Head of caudate nucleus (tissue), 42 donors: Measurements from ENCODE around the gene MLLT1.

Experiments used
- DNase-seq, 42 donors: peaks; one replicate each; pipeline versions ENCODE4 v3.0.0 to v3.0.0-alpha.2; 2020 to 2021; ENCODE audit warnings: mixed read lengths in 7 of 42
- intact Hi-C: fragments of 100-400 bp; cut with DNase I; formaldehyde crosslinking; loops from one replicate; pipeline ENCODE4 v1.15.0; 2022

Gene MLLT1

DNA sequence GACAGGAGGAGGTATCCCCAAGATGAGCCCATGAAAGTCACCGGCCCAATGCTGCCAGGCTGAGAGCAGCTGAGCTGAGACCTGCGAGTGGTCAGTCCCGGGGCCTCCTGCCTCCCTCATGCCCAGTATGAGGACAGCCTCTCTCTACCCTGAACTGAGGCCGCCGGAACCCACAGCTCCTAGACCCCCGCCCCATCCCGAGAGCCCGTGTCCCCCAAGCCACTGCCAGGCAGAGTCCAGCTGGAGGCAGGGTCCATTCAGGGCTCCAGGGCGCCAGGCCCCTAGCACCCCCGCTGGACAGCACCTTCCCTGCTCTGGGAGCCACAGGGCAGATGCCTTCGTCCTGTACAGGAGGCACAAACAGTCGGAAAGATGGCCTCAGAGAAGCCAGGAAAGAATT lies 38.7 kb downstream of the MLLT1 start:
- intact Hi-C loops: loop anchor here (5.0 kb wide), 1 partner anchor 36 kb away; the partner anchor contains the start of gene MLLT1
- DNase-seq: peak in 1 of 42 donors; percentile 13

DNA sequence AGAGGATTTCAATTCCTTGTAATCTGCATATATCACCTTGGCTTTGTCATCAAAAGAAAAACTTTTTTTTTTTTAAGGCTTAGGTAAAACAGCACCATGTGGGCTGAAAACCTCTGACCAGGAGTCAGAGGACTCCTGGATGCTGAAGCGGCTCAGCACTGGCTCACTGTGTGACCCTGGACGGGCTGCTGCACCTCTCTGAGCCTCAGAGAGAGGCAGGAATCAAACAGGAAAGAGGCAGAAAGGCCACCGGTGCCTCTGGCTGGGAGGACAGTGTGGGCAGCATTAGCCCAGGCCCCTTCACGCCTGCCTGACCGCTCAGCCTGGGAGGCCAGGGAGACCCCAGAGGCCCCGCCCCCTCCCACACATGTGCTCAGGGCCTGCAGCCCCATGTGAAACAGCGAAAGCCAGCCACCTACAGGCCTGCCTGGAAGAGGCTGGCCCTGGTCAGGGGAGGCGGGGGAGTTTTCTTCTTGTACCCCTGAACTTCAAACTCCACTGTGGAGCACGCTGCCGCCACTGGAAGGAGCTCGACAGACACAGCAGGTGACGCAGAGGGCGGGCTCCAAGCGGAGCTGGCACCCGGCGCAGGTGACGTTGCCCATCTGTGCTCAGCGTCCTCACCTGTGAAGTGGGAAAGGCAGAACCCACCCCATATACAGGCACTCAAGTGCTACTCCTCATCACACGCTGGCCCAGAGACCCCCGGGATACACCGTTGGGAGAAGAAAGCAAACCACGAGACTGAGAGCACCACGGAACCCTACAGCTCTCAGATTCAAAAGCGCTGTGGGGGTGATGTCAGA lies 39.7 kb downstream of the MLLT1 start:
- intact Hi-C loops: loop anchor here (5.0 kb wide), 1 partner anchor 37 kb away; the partner anchor contains the start of gene MLLT1
- peak in 36 of 42 donors; percentile 26 to 85 (median 64) for DNase-seq

DNA sequence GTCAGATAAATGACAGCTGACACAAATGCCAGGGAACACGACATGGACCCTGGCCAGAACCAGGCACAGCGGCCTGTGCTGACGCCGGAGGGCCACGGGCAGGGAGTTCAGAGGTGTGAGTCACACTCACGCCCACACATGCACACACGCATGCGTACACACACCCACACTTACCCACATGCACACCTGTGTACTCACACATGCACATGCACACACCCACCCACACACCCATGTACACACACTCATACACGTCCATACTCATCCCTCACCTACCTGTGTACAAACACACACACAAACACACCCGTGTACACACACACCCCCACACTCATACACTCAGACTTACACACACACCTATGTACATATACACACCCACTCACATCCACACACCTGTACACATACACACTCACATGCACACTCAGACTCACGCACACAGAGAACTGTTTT lies 40.4 kb downstream of the MLLT1 start:
- intact Hi-C loops: no loop called here
- DNase-seq: peak in 12 of 42 donors; percentile 26 to 64 (median 47)

DNA sequence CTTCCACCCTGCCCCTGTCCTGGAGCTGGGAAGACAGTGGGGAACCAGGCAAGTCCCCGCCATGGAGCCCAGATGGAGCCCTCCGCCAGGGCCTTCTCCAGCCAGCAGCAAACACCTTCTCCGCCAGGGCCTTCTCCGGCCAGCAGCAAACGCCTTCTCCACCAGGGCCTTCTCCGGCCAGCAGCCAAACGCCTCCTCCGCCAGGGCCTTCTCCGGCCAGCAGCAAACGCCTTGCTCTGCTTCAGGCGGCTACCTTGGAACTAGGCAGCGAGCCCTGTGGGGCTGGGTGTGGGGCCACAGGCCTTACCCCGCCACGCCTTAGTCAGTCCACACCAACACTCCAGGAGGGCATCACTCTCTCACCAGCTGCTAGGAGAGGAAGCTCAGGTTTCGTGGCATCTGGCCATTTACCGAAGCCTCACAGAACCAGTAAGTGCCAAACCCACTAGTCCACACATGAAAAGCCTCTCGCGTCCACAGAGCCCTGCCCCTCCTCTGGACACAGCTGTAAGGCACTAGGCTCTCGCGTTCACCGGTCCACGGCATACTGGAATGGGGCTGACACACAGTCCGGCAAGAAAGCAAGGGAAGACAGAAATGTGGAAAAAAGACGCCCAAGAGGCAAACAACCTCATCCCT lies 41.0 kb downstream of the MLLT1 start:
- intact Hi-C loops: no loop called here
- DNase-seq: peak in 9 of 42 donors; percentile 25 to 63 (median 43)

DNA sequence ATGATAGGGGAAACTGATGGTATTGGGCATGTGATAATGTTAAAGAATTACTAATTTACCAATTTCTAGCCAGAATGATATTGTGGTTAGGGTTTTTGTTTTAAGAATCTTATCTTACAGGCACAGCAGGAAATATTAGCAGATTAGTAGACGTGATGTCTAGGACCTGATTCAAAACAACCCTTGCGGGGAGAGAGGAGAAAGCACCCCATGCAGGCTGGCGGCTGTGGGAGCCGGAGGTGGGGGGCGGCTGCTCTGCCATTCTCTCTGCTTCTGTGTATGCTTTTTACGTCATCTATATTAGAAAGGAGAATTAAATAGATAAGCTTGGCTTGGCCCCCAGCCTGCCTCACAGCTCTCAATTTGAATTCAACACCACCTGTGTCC lies 41.5 kb downstream of the MLLT1 start:
- DNase-seq: peak in 18 of 42 donors; percentile 33 to 81 (median 58)
- intact Hi-C loops: no loop called here

DNA sequence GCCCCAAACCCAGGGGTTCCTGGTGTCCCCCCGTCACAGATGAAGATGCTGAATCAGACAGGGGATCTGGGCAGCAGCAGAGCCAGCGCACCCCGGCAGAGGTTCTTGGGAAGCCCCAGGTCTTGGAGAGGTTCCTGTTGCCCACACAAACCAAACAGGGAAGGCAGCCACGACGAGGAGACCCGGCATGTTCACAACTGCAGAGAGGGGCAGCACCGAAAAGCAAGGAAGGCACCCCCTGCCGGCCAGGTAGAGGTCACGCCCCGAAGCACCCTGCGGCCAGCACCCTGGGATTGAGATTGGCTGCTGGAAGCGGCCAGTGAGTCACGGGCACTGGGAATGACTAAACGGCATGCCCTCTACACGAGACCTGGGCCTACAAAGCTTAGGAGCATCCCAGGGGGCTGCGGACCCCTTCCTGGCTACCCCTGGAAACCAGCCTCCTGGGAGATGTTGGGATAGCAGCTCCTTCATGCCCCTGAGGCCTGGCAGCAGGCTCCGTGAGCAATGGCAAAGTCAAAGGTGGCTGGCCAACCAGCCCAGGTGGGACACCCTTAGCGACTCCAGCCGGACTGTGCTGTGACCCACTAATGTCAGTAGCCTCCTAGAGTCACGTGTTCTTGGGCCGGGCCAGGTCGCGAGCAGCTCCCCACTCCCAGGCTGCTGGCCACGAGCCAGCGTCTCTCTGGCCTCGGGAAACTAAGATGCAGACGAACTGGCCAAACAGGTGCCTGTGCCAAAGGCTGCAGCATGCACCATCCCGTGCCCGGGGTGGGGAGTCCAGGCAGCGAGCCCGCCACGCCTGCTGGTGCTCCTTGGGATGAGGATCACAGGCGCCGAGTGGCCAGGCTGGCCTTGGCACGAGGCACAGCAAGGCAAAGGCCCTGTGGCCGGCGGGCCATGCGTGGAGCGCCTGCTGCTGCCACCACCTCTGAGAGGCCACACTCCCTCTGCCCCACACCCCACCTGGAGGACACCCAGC lies 43.2 kb downstream of the MLLT1 start:
- DNase-seq: peak in 3 of 42 donors; percentile 4 to 25 (median 19)
- intact Hi-C loops: no loop called here

DNA sequence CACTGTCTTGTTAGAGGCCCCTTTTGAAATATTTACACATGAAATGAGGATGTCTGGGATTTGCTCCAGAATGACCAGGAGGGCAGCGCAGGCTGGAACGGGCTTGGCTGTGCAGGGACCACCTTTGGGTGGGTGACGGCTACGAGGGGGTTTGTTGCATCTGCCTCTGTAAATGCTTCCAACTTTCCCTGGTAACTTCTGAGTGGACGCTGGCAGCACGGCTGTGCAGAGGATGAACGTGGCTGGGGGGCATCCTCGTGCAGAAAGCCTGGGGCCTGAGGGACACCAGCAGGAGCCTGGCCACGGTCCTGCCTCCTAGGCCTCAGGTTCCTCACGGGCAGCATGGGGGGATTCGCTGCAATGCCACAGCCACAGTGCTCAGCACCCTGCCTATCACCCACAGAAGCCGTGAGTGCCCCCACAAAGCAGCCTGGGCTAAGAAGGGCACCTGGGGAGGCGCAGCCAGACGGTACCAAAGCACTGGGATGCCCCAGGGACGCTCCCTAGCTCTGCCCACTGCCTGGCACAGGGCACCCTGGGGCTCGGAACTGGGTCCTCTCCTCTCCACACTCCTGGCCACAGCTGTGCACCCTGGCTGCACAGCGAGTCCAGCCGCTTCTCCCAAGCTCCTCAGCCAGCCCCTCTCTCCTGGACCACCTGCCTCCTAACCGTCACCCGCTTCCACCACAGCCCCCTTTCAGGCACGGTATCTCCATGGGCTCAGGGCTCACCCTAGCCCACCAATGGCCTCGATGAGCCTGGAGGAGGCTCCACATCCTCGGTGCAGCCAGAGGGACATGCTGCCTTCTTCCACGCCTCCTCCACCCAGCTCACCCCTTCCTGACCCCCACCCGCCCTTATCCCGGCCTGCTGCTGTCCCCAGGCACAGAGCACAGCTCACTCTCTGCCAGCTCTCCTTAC lies 44.5 kb downstream of the MLLT1 start:
- peak in 1 of 42 donors; percentile 3 for DNase-seq
- intact Hi-C loops: no loop called here

DNA sequence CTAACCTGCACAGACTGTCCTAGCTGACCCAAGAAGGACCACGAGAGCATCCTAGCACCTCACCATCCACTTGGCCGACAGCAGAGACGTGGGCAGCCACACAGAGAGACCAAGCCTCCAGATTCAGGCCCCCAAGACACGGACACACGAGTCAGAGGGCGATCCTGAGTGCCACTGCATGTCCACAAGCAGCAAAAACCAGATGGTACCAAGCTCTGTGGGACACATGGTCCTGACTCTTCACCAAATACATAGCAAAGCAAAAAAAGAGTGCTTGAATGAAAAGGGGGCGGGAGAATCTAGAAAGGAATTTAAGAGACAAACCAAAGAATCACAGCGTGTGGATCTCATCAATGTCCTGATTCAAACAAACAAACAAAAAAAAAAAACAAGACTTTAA lies 45.2 kb downstream of the MLLT1 start:
- intact Hi-C loops: no loop called here
- DNase-seq: no peak

DNA sequence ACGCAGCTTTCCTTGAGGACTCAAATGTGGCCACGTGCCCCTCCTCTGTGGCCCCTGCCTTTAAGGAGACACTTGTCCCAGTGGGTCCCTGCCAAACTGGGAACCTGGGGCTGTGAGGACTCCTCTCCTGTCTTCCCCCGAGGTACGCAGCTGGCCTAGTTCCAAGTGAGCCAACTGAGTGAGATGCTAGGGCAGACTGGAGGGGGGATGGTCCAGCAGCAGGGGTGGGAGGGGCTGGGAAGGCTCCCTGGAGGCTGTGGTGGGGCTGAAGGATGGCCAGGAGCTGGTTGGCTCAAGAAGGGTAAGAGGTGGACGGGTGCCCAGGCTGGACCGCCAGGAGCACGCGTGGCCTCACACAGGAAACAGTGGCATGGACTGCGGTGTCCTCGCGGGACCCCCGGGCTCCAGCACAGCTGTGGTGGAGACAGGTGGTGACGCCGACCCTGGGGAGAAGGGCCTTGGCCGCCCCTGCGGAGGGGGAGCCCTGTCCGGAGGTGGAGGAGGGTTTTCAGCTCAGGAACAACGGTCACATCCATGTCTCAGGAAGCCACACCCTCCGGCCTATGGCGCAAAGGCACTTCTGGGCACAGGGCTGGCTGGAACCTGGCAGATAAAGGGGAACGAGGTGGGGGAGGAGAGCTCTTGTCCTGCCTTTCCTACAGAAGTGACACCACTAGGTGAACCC lies 45.8 kb downstream of the MLLT1 start:
- peak in 1 of 42 donors; percentile 4 for DNase-seq

DNA sequence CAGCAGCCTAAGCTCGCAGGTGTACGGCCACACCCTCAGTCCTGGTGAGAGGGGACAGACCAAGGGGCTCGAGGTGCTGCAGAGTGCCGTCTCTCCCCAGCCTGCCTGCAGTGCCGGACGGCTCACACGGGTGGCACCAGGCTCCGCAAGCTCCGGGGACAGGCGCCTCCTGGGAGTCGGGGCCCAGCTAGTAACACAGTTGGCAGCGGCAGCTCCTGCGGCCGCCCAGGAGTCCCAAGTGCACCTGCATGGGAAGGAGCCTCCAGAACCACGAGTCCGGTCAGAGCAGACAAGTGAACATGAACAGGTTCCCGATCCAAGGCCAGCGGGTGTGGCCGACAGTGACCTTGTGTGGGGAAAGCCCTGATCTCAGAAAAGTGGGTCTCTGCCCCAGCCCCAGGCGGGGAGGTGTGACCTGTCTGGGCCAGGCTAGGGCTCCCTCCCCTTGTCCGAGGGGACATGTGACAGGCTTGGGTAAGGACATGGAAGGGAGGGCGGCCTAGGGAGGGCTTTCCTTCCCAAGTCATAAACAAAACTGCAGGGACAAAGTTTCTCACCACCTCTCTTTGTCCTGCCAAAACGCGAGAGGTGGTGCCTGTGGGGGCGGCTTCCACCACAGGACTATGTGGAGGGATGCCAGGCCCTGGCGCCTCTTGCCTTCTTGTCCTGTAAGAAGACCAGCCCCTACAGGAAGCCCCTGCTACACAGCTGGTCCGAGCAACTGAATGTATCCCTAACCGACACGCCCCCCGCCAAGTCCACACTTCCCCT lies 46.5 kb downstream of the MLLT1 start:
- no peak for DNase-seq

More for the DNA sequence above, 45.8 kb downstream of the MLLT1 start:
- intact Hi-C loops: no loop called here

DNA sequence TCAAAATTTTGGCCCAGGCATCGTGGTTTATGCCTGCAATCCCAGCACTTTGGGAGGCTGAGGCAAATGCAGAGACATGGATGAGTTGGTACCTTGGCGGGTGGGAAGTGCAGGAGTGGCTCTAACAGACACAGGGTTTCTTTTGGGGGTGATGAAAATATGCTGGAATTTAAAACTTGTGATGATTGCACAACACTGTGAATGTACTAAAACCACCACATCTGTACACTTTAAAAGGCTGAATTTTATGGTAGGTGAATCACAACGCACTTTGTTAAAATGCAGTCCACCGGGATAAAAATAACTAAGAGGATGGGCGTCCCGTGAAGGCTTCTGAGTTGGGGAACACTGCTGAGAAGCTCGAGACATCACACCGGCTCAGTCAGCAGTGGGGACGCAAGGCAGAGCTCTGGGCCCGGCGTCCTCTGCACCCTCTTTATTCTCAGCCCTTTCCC lies 47.1 kb downstream of the MLLT1 start:
- intact Hi-C loops: no loop called here
- no peak for DNase-seq

More for the DNA sequence above, 46.5 kb downstream of the MLLT1 start:
- intact Hi-C loops: no loop called here

DNA sequence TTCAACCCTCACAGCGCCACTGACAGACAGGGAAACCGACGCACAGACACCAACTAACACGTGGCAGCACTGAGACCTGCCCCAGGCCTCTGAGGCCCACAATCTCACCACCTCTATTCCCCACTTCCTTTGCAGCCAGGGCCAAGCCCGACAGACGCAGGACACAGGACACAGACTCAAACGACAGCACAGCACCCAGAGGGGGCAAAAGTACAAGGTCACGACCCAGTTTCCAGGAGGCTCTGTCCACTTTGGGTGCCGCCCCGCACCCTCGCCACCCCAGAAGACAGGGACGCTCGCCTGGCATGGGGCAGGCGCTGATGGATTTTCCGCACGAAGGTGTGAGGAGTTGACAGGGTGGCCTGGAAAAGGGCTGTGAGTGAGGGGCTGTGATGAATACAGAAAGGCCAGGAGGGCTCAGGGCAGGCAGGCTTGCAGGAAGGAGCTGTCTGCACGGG lies 48.8 kb downstream of the MLLT1 start:
- intact Hi-C loops: no loop called here
- no peak for DNase-seq

DNA sequence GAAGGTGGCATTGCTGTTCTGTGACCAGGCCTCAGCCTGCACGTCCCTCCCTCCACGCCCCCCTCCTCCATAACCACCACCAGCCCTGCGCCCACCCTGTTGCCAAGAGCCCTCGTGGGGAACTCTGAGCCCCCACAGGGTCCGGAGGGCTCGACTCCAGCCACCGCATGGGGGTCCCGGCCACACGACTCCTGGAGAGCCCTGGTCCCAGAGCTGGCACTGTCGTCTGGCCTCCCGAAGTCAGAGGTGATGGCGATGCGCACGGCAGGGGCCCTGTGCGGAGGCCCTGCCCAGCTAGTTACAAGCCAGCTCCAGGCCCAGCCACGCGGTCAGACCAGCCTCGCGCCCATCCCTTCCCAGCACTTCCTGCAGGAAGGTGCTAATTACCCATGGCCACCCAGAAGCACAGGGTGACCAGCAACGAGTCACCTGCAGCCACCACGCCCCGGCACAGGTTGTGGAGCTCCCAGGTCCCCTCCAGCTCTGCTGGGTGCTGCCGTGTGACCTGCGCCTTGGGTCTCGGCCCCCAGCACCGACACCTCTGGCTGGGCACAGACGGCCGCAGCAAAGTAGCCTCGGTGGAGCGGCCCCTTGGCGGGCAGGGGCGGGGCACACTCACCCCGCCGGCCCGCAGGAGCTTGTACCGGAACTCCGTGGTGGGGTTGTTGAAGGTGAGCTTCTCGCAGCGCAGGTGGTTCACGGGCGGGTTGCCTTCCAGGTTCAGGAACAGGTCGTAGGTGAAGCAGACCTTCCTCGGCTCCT lies 49.6 kb downstream of the MLLT1 start:
- intact Hi-C loops: no loop called here
- DNase-seq: no peak

DNA sequence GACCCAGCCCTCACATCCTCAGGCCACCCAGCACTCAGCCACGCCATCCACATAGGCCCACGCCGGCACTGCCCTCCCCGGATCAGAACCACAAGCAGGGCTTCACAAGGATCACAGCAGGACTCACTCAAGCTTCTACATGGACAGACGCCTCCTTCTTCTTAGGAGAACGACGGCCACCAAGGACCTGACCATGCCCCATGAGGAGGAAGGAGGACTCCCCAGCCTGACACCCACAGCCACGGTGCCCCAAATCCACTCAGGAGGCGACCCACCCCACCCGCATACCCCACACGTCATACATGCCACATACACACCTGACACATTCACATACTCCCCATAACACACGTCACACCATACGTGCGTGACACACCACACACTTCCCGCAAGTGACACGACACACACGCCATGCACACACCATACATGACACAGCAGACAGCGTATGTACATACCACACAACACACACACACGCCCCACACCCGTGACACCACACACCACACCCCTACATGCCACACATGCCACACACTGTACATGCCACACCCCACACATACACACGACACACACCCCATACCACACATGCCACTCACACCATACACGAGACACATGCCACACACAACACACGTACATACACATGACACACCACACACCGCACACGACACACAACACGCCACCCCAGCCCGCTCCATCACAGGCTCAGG lies 50.4 kb downstream of the MLLT1 start:
- no peak for DNase-seq
- intact Hi-C loops: no loop called here

DNA sequence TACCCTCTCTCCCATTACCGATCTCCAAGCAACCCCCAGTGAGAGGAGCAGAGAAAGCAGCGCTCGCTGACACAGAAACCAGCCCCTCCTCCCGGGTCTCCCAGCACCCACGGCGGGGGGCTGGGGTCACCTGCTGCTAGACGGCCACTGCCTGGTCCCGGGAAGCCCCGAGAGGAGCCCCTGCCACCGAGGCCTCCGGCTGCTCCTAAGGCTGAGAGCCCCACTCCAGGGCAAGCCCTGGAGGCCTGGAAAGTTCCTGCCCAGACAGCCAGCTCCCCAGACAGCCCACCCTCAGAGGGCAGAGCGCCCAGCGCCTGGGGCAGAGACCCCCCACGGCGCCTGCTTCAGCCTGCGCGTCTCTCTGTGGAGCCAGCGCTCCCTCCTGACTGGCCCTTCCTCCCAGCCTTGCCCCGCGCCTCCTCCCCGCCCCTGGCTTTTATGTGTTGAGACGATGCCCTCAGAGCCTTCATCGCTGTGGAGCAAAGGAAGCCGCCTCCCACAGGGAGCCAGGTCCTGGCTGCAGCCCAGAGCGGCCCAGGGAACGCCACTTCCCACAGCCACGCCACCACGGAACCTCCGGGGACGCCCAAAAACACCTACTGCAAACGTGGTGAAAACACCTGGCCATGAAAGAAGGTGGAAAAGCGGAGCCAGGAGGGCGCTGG lies 51.1 kb downstream of the MLLT1 start:
- intact Hi-C loops: no loop called here
- no peak for DNase-seq
